CD4-positive, alpha-beta T cell treated with Interferon alpha-2 for 1 hour (primary cell): Measurements from ENCODE around the gene CEP170B.
"Not testable (repeated sequence)": the region's sequence is repeated elsewhere in the genome, so short reads cannot be mapped to it uniquely, and the experiment has no call there.

ENCODE experiments used
- DNase-seq, 2 donors: peaks; one replicate each; pipeline ENCODE4 v3.0.0-alpha.2; 2020 to 2022

CEP170B gene

DNA sequence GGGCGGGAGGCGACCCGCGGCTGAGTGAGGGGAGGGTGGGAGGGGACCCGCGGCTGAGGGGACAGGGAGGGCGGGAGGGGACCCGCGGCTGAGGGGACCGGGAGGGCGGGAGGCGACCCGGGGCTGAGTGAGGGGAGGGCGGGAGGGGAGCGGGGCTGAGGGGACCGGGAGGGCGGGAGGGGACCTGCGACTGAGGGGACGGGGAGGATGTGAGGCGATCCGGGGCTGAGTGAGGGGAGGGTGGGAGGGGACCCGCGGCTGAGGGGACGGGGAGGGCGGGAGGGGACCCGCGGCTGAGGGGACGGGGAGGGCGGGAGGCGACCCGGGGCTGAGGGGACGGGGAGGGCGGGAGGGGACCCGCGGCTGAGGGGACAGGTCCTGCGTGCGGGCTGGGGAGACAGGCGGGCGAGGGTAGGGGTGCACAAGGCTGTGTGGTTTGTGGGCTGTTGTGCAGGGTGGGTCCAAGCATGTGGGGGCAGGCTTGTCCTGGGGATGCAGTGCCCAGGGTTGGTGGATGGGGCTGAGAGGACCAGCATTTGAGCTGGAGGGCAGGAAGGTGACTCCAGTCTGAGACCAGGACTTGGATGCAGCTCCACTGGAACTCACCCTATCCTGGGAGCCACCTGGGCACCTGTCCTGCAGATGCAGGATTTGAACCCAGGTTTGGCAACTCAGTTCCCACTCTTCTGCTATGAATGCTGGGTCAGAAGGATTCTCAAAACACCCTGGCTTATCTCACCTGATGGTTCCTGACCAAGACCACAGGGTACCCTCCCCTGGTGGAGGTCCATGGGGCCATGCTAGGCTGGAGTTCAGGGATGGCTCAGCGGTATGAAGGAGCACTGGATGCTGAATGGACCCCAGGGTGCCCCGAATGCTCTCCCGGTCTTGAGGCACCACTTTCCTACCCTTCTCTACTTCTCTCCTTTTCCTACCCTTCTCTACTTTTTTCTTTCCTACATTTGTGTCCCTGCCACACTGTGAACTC, 69.0 kb downstream of the CEP170B start:
- no peak for DNase-seq

DNA sequence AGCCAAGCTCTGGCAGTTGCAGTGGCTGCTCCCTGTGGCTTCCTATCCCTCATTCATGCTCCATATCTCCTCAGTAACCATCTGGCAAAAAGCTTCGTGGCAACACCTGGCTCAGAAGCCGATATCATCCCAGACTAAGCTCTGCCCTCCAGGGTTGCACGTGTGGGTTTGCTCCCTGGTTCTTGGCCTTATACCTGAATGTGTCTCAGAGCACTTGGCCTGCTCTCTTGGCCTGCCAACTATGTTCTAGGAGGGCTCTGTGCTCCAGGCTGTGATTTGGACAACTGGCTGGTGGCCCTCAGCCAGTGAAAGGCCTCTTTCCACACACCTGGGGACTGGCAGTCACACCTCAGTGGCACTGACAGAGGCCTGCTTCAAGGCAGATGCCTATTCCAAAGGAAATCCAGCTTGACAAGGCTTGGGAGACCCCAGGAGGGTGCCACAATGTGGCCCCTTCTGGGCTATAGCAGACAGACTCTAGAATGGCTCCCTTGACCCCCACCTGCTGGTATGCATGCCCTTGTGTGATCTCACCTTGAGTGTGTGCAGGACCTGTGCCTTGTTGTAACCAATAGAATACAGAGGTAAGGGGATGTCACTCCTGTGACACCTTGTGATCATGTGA, 70.1 kb downstream of the CEP170B start:
- DNase-seq = no peak

DNA sequence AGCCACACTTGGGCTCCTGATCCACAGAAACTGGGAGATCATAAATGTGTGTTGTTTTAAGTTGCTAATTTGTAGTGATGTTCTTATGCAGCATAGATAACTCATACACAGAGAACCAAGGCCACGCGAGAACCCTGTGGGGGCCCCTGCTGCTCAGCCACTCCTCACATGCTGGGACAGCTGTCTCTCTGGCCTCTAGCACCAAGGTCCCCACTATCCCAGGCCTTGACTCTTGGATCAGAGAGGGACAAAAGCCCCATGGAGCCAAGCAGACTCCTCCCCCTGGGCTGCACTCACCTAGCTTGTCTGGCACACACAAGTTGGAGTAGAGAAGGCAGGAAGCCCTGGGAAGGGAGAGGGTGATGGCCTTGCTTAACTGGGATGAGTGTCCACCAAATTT, 70.9 kb downstream of the CEP170B start:
- no peak for DNase-seq

DNA sequence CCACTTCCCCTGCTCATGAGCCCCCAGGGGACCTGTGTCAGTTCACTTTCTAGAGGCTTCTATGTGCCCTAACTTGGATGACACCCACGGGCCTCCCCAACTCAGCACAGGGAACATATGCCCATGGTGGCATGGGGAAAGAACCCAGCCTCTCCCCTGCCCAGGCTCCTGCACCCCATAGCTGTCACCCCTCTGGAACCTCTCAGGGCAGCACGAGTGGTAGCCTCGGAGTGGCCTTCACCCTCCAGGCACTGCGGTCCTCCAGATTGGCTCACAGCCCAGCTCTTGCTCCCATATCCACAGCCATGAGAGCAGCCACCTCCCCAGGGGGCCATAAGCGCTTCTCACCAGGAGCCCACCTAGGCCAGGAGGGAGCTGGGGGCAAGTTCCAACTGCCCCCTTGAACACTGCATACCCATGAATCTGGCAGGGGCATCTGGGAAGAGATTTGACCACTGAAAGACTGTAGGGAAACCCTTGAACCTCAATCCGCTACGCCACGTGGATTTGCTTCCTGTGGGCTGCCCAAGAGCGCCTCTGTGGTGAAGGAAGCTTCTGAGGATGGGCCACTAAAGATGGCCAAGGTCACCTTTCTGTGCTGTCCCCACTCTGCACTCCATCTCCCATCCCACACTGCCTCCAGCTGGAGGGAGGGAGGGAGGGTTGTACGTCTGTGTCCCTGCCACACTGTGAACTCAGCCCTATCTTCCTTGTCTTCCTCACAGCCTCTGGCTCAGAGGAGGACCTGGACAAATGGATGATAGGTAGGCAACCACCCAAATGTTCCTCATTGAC, 71.5 kb downstream of the CEP170B start:
- DNase-seq = no peak

DNA sequence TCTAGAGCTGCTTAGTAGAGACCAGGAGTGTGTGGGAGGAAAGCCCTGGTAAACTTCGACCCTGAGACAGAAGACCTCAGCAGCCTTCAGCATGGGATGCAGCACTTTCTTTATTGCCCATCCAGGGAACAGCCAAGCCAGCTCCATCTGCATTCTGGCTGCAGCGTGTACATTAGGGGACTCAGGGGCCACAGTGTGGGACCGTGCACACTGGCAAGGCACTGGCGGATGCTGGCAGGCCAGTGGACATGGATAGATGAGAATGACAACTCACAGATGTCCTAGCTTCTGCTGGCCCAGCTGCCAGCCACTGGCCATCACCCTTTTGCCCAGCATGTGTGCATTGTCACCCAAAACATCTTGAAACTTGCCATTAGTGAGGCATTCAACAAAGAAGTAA, 72.1 kb downstream of the CEP170B start:
- DNase-seq = no peak

DNA sequence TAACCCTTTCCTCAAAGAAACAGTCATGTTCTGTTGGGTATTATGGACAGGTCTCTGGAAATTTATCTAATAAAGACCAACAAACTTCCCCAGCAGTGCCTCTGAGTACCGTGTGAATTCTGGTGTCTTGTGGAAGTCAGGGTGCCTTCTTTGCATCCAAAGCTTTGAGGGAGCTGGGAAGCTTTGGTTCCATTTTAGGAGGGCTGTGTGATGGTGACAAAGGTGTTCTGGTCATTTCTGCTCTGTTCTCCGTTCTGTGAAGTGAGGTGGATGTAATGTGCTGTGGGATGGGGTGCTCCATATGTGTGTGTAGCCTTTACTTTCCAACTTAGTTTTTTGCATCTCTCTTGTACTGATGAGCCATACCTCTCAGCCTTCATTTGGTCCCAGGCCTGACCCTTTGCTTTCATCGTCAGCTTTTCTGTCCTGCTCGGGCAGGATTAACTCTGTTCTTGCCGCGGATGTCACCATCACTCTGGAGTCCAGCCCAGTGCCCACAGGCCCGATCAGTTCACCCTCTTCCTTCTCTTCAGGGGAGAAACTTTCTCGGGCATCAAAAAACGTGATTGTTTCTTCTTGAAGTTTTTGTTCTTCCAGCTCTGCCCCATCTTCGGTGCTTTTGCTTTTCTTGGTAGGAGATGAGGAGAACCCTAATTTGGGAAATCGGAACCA, 72.8 kb downstream of the CEP170B start:
- no peak for DNase-seq

DNA sequence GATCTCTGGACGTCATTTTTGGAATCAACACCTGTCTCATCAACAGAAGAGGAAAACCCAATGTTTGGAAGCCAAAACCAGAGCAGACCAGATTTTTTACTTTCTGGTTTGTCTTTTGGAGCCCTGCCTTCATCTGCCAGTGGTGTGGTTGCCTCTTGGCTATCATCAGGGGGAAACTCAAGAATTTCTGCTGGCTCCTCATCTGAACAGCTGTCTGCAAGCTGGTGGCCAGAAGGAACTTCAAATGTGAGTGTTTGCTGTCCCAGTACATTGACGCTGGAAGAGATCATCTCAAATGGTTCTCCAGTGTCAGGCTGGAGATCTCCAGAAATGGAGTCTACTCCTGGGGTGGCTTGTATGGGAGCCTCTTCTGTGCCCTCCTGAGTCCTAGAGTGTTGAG, 73.4 kb downstream of the CEP170B start:
- DNase-seq = no peak

DNA sequence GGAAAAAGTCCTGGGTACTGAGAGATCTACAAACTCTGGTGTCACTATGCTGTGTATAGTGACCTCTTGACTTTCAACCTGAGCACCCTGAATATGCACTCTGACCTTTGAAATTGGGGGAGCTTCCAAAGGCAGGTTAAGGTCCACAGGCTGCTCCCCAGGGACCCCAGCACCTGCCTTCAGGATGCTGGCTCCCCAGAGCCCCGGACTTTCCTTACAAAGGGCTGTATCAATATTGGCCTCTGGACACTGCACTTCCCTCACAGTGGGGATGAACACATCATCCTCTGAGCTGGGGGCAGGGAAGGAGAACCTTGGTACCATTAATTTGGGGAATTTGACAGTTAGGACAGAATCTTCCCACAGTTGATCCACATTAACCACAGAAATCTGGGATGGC, 73.9 kb downstream of the CEP170B start:
- no peak for DNase-seq

DNA sequence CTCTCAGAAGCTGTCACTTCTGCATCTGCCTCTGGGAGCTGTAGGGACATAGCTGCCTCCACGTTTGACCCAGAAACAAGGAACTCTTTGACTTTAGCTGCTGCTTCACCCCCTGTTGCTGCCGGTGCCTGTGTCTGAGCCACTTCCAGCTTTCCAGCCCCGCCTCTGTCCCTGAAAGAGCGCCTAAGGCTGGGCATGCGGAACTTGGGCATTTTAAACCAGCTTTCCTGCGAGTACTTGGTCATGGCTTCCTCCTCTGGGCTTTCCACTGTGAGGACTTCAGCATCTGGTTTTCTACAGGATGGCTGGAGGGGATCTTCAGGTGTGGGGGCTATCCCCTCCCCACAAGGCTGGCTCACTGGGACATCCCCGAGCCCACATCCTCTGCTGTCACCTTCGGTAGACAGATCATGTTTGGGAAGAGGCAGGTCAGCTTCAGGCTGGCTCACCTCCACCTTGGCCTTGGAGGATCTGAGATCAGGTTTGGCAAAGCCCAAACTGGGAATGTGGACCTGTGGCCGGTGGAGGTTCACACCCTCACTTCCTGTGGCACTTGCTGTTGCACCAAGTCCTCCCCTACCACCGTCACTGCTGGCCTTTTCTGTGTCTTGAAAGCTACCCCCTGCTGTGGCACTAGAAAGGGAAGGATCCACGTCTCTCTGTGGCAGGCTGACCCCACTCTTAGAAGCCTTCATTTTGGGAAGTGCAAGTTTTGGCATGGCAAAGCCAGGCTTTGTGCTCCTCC, 74.8 kb downstream of the CEP170B start:
- no peak for DNase-seq

DNA sequence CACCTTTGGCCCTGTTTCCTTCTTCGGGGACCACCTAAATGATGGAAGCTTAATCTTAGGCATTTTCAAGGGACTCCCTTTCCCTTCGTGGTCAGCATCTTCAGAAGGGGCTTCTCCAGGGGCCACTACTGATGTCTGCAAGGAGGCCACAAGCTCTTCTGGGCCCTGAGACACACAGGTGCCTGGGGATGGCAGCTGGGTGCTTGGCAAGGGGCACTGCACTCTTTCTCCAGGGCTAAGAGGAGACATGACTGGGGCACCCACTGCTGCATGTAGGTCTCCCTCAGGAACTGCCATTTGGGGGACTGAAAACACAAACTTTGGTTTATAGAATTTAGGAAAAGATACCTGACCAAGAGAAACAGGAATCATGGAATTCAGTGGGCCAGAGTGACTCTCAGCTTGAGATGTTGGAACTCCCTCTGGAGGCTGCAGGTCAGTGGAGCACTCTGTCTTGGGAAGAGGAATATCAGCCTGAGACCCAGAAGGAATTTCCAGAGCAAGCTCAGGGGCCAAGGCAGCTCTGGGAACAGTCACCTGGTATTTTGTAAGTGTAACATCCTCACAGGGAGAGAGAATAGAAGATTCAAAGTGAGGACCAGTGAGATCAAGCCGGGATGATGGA, 75.6 kb downstream of the CEP170B start:
- no peak for DNase-seq

DNA sequence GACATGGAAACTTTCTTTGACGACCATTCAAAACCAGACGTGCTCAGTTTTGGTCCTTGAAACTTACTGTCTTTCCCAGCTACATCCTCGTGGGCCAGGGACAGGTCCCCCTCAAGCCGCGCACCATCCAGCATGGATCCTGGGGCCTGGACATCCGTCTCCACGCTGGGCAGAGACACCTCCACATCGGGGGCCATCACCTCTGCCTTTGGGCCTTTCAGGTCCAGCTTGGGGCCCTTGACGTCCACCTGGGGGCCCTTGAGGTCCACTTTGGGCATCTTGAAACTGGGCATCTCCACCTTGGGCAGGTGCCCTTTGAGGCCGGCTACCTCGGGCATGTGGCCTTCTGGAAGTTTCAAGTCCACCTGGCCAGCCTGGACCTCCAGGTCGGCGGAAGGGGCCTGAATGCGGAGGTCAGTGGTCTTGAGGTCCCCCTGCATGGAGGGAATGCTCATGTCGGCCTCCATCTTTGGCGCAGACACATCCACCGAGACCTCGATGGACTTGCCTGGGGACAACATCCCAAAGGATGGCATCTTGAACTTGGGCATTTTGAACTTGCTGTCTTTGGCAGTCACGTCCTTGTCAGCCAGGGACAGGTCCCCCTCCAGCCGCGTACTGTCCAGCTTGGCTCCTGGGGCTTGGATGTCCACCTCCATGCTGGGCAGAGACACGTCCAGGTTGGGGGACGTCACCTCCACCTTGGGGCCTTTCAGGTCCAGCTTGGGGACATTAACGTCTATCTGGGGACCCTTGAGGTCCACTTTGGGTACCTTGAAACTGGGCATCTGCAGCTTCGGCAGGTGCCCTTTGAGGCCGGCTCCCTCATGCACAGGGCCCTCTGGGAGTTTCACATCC, 76.7 kb downstream of the CEP170B start:
- DNase-seq = no peak

DNA sequence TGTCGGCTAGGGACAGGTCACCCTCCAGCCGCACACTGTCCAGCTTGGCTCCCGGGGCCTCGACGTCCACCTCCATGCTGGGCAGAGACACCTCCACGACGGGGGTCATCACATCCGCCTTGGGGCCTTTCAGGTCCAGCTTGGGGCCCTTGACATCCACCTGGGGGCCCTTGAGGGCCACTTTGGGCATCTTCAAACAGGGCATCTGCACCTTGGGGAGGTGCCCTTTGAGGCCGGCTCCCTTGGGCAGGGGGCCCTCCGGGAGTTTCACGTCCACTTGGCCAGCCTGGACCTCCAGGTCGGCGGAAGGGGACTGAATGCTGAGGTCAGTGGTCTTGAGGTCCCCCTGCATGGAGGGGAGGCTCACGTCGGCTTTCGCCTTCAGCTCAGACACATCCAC, 77.5 kb downstream of the CEP170B start:
- DNase-seq = no peak

DNA sequence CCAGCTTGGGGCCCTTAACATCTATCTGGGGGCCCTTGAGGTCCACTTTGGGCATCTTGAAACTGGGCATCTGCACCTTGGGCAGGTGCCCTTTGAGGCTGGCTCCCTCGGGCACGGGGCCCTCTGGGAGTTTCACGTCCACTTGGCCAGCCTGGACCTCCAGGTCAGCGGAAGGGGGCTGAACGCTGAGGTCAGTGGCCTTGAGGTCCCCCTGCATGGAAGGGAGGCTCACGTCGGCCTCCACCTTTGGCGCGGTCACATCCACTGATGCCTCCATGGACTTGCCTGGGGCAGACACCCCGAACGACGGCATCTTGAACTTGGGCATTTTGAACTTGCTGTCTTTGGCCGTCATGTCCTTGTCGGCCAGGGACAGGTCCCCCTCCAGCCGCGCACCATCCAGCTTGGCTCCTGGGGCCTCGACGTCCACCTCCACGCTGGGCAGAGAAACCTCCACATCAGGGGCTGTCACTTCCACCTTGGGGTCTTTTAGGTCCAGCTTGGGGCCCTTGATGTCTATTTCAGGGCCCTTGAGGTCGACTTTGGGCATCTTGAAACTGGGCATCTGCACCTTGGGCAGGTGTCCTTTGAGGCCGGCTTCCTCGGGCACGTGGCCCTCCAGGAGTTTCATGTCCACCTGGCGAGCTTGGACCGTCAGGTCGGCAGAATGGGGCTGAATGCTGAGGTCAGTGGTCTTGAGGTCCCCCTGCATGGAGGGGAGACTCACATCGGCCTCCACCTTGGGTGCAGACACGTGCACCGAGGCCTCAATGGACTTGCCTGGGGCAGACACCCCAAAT, 78.3 kb downstream of the CEP170B start:
- not testable (repeated sequence) for DNase-seq

DNA sequence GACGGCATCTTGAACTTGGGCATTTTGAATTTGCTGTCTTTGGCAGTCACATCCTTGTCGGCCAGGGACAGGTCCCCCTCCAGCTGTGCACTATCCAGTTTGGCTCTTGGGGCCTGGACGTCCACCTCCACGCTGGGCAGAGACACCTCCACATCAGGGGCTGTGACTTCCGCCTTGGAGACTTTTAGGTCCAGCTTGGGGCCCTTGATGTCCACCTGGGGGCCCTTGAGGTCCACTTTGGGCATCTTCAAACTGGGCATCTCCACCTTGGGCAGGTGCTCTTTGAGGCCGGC, 78.9 kb downstream of the CEP170B start:
- not testable (repeated sequence) for DNase-seq

DNA sequence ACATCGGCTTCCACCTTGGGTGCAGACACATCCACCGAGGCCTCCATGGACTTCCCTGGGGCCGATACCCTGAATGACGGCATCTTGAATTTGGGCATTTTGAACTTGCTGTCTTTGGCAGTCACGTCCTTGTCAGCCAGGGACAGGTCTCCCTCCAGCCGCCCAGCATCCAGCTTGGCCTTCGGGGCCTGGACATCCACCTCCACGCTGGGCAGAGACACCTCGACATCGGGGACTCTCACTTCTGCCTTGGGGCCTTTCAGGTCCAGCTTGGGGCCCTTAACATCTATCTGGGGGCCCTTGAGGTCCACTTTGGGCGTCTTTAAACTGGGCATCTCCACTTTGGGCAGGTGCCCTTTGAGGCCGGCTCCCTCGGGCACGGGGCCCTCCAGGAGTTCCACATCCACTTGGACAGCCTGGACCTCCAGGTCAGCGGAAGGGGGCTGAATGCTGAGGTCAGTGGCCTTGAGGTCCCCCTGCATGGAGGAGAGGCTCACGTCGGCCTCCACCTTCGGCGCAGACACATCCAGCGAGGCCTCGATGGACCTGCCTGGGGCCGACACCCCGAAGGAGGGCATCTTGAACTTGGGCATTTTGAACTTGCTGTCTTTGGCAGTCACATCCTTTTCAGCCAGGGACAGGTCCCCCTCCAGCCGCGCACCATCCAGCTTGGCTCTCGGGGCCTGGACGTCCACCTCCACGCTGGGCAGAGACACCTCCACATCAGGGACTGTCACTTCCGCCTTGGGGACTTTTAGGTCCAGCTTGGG, 79.6 kb downstream of the CEP170B start:
- DNase-seq = not testable (repeated sequence)

DNA sequence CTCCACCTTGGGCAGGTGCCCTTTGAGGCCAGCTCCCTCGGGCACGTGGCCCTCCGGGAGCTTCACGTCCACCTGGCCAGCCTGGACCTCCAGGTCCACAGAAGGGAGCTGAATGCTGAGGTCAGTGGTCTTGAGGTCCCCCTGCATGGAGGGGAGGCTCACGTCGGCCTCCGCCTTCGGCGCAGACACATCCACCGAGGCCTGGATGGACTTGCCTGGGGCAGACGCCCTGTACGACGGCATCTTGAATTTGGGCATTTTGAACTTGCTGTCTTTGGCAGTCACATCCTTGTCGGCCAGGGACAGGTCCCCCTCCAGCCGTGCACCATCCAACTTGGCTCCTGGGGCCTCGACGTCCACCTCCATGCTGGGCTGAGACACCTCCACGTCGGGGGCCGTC, 80.2 kb downstream of the CEP170B start:
- not testable (repeated sequence) for DNase-seq
